ENCODE measurements around the gene CDC37.
"Not testable (repeated sequence)": the region's sequence is repeated elsewhere in the genome, so short reads cannot be mapped to it uniquely, and the experiment has no call there.

Gene CDC37

GRCh38 chr19:10393137-10393536 is 10.2 kb downstream of the CDC37 start:
- DNase-seq = no peak

- no peak for DNase-seq
Observed at GRCh38 chr19:10392120-10392519, 11.2 kb downstream of the CDC37 start.

GRCh38 chr19:10390652-10391286 is 12.6 kb downstream of the CDC37 start:
- peak; percentile 58 for DNase-seq

GRCh38 chr19:10389863-10390262 is 13.5 kb downstream of the CDC37 start:
- peak; percentile 17 for DNase-seq

GRCh38 chr19:10388957-10389356 is 14.4 kb downstream of the CDC37 start:
- peak; percentile 71 for DNase-seq

GRCh38 chr19:10384580-10384979 is 18.8 kb downstream of the CDC37 start:
- DNase-seq = no peak

- DNase-seq = not testable (repeated sequence)
Observed at GRCh38 chr19:10383223-10383499, 20.2 kb downstream of the CDC37 start.

GRCh38 chr19:10380313-10381102 is 22.8 kb downstream of the CDC37 start, which contains the start of gene TYK2:
Gene TYK2, minus strand, starts transcription at chr19:10380572. Its CDS starts 2,166 bp downstream, at chr19:10378406.
- peak; percentile 99 for DNase-seq

- DNase-seq = no peak
Observed at GRCh38 chr19:10379880-10380312, 23.4 kb downstream of the CDC37 start.

- no peak for DNase-seq
Observed at GRCh38 chr19:10378124-10378523, 25.2 kb downstream of the CDC37 start.

- DNase-seq = not testable (repeated sequence)
Observed at GRCh38 chr19:10377140-10377640, 26.2 kb downstream of the CDC37 start.

- DNase-seq = no peak
Observed at GRCh38 chr19:10374931-10375330, 28.4 kb downstream of the CDC37 start.

- DNase-seq = no peak
Observed at GRCh38 chr19:10372690-10373089, 30.7 kb downstream of the CDC37 start.

- no peak for DNase-seq
Observed at GRCh38 chr19:10368101-10368803, 35.1 kb downstream of the CDC37 start.

- DNase-seq = not testable (repeated sequence)
Observed at GRCh38 chr19:10366950-10367512, 36.3 kb downstream of the CDC37 start.

- no peak for DNase-seq
Observed at GRCh38 chr19:10365518-10365917, 37.8 kb downstream of the CDC37 start.

- no peak for DNase-seq
Observed at GRCh38 chr19:10364644-10365043, 38.7 kb downstream of the CDC37 start.

- DNase-seq = no peak
Observed at GRCh38 chr19:10363789-10364281, 39.5 kb downstream of the CDC37 start.

GRCh38 chr19:10362259-10362658 is 41.1 kb downstream of the CDC37 start:
- no peak for DNase-seq

- DNase-seq = no peak
Observed at GRCh38 chr19:10361569-10362011, 41.8 kb downstream of the CDC37 start.

GRCh38 chr19:10356431-10356830 is 46.9 kb downstream of the CDC37 start:
- no peak for DNase-seq

GRCh38 chr19:10353793-10354391 is 49.5 kb downstream of the CDC37 start:
- DNase-seq = peak; percentile 45
